Endodermal cell (in vitro differentiated cells): ENCODE data around the gene SPEF2. TPM values are rescaled to one million over a fixed set of nuclear protein-coding genes. Genes with fewer than 3 reads are reported as not detected.

Experiments used
- DNase-seq: peaks from one replicate; pipeline ENCODE4 v3.0.0-alpha.2; 2017
- H3K27ac ChIP-seq: 2 replicates; pipeline ENCODE4 v1.5.1; 2013; ENCODE audit warnings: mild to moderate bottlenecking, low read depth, low read length, moderate library complexity
- H3K27me3 ChIP-seq: 2 replicates; pipeline ENCODE4 v1.6.1; 2013; ENCODE audit warnings: mild to moderate bottlenecking, low read length, moderate library complexity; ENCODE audit not compliant: insufficient read depth, control insufficient read depth, poor library complexity, severe bottlenecking
- H3K36me3 ChIP-seq: 2 replicates; pipeline ENCODE4 v1.7.0; 2013; ENCODE audit warnings: mild to moderate bottlenecking, low read length, moderate library complexity; ENCODE audit not compliant: control insufficient read depth, insufficient read depth
- H3K4me1 ChIP-seq: one replicate; pipeline ENCODE4 v1.7.0; 2013; ENCODE audit warnings: low read length; ENCODE audit not compliant: control insufficient read depth, insufficient read depth
- H3K4me3 ChIP-seq: 2 replicates; pipeline ENCODE4 v1.5.1; 2013; ENCODE audit warnings: mild to moderate bottlenecking, low read length, moderate library complexity
- H3K9ac ChIP-seq: 2 replicates; pipeline ENCODE4 v1.6.1; 2013; ENCODE audit warnings: mild to moderate bottlenecking, low read length, moderate library complexity; ENCODE audit not compliant: poor library complexity, severe bottlenecking; ENCODE audit errors: extremely low read depth
- H3K9me3 ChIP-seq: 2 replicates; pipeline ENCODE4 v1.6.1; 2013; ENCODE audit warnings: mild to moderate bottlenecking, low read length, moderate library complexity; ENCODE audit not compliant: control insufficient read depth
- H3K27ac Mint-ChIP-seq: 2 replicates; pipeline ENCODE4 v1.8.0; 2020; ENCODE audit warnings: mixed read lengths
- H3K27me3 Mint-ChIP-seq: 2 replicates; pipeline ENCODE4 v1.8.0; 2021; ENCODE audit warnings: mild to moderate bottlenecking, mixed read lengths; ENCODE audit not compliant: insufficient read depth
- H3K36me3 Mint-ChIP-seq: 2 replicates; pipeline ENCODE4 v1.8.0; 2020; ENCODE audit warnings: low read depth, mixed read lengths
- H3K4me1 Mint-ChIP-seq: 2 replicates; pipeline ENCODE4 v1.8.0; 2020; ENCODE audit warnings: mixed read lengths
- H3K4me3 Mint-ChIP-seq: 2 replicates; pipeline ENCODE4 v1.8.0; 2020; ENCODE audit warnings: mild to moderate bottlenecking, moderate library complexity, mixed read lengths
- H3K9me3 Mint-ChIP-seq: 2 replicates; pipeline ENCODE4 v1.8.0; 2020; ENCODE audit warnings: mild to moderate bottlenecking, mixed read lengths
- CTCF ChIP-seq: fragments of 200-600 bp; sonication (generic); conservative IDR thresholded peaks from 2 replicates; pipeline ENCODE4 v1.5.0; 2021; ENCODE audit warnings: antibody characterized with exemption, mild to moderate bottlenecking
- WGBS, 2 experiments: methylation state at CpG; one replicate each; pipeline versions ENCODE4 v1.1.5 to v1.1.7; 2013; ENCODE audit warnings: missing lambda C conversion rate in 2 of 2, mixed read lengths in 1 of 2; ENCODE audit not compliant: insufficient coverage in 1 of 2, insufficient read length in 1 of 2; 5-methylcytosine and 5-hydroxymethylcytosine counted together
- total RNA-seq, 2 donors: library from RNA; stranded (reverse); fragmentation: NEBNext Ultra II Directional in 1 of 2; extraction: Animal tissue kit (Norgen Biotek cat#: 25700) in 1 of 2; gene quantifications; 2 replicates in 1 of 2; 3 replicates in 1 of 2; pipeline ENCODE4 v1.2.1, GENCODE V29; 2021

Gene SPEF2
- total RNA-seq, 2 donors from 2014 or later = 3.3 to 4.0 TPM

DNA sequence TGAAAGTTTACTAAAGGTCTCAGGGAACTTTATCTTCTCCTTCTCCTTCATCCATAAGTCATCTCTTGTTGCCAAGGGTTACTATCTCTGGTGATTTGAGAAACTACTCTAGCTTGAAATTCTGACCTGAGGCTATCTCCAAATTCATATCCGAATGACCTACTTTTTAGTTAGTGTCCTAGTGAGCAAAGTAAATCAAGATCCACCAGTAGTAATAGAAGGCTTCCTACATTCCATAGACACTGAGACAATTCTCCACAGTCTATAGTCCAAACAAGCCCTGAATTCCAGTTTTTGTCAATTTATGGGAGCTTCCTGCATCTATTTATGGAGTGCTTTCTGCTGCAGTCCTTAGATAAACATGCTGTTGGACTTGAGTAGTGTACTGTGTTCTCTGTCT lies 244.1 kb downstream of the SPEF2 start:
- Histone ChIP-seq H3K36me3 (no peaks in the 10 kb centered on the region), H3K9me3 (peaks cover 9% of the 10 kb centered on the region), H3K9ac (no peak overlapping the region), H3K4me1 (peaks cover 9% of the 10 kb centered on the region), H3K4me3 (no peak overlapping the region), H3K27me3 (no peaks in the 10 kb centered on the region), H3K27ac (no peak overlapping the region)
- WGBS, 2 experiments = 89 to 100% methylated on average over 1 of the region's 1 CpG
- peaks cover 8% of the 10 kb centered on the region for H3K4me1 Mint-ChIP-seq
- H3K27ac Mint-ChIP-seq = no peak overlapping the region
- H3K36me3 Mint-ChIP-seq = no peaks in the 10 kb centered on the region
- H3K27me3 Mint-ChIP-seq = no peaks in the 10 kb centered on the region
- no peak for DNase-seq
- no peak overlapping the region for H3K4me3 Mint-ChIP-seq
- no peak for TF ChIP-seq CTCF
- H3K9me3 Mint-ChIP-seq = peaks cover 14% of the 10 kb centered on the region

DNA sequence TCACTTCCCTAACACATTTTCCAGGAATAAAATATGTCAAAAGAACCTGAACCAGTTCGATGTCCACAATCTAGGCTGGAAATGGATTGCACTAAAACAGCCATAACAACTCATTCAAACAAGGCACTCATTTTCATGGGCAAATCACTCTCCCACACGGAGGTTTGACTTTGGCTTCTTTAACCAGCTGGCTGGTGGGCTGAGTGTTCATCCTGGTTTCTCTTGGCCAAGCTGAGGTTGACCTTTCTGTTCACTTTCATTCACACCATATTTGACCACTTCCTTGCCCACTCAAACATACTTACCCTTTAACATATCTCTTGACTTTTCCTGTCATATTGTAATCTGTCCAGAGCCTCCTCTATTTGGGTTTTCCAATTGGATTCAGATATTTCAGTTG lies 244.5 kb downstream of the SPEF2 start:
- Histone ChIP-seq H3K4me1 (peaks cover 5% of the 10 kb centered on the region), H3K36me3 (no peaks in the 10 kb centered on the region), H3K27me3 (no peaks in the 10 kb centered on the region), H3K9ac (no peak overlapping the region), H3K4me3 (no peak overlapping the region), H3K27ac (no peak overlapping the region), H3K9me3 (peaks cover 9% of the 10 kb centered on the region)
- no peak for TF ChIP-seq CTCF
- DNase-seq = no peak
- 91 to 100% methylated on average over 1 to 2 of the region's 2 CpGs for WGBS, 2 experiments
- no peak overlapping the region for H3K27ac Mint-ChIP-seq
- peaks cover 14% of the 10 kb centered on the region for H3K9me3 Mint-ChIP-seq
- H3K4me1 Mint-ChIP-seq = peaks cover 4% of the 10 kb centered on the region
- H3K4me3 Mint-ChIP-seq = no peak overlapping the region
- H3K36me3 Mint-ChIP-seq = no peaks in the 10 kb centered on the region
- H3K27me3 Mint-ChIP-seq = no peaks in the 10 kb centered on the region

DNA sequence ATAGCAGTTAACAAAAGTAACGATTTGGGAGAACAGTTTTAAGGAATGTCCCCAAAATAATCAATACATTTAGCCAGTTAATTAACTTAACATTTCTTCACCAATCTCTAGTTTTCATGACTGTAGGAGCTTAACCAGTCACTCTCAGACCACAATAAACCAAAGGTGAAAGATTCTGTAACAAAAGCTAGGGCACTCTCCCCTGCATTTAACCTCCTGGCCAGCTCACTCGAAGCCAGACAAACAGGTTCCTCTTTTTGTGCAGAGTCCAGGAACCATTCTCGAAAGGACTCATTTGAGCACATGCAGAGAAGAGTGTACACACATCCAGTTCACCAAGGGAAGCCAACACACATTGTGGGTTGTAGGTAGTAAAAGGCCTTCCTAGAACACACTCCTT lies 245.5 kb downstream of the SPEF2 start:
- Mint-ChIP-seq H3K27ac (no peak overlapping the region), H3K27me3 (no peaks in the 10 kb centered on the region), H3K36me3 (no peaks in the 10 kb centered on the region), H3K4me1 (peaks cover 3% of the 10 kb centered on the region), H3K9me3 (peaks cover 14% of the 10 kb centered on the region), H3K4me3 (no peak overlapping the region)
- no peak overlapping the region for H3K4me3 ChIP-seq
- no peak overlapping the region for H3K27ac ChIP-seq
- no peak for TF ChIP-seq CTCF
- H3K9me3 ChIP-seq = peaks cover 9% of the 10 kb centered on the region
- WGBS, 2 experiments = 87 to 99% methylated on average over 3 of the region's 3 CpGs
- DNase-seq = no peak
- H3K36me3 ChIP-seq = no peaks in the 10 kb centered on the region
- peaks cover 3% of the 10 kb centered on the region for H3K4me1 ChIP-seq
- no peak overlapping the region for H3K9ac ChIP-seq
- no peaks in the 10 kb centered on the region for H3K27me3 ChIP-seq

Other genes starting within 250 kb of the SPEF2 start
- gene IL7R, start 239.0 kb downstream of the SPEF2 start, total RNA-seq = under 1 TPM; 0.69 to 0.79 TPM